HG02840 (cell line): ENCODE results near the gene PCYT2.
A peak's percentile ranks its signal among the peaks of the same experiment; 100 is the strongest.

Experiments
- ATAC-seq: cut with Tn5 transposase; IDR thresholded peaks from one replicate; pipeline ENCODE4 v1.9.1; 2021; ENCODE audit warnings: mild to moderate bottlenecking, moderate library complexity, moderate number of reproducible peaks; ENCODE audit not compliant: unreplicated experiment, low FRiP score

The PCYT2 gene

DNA sequence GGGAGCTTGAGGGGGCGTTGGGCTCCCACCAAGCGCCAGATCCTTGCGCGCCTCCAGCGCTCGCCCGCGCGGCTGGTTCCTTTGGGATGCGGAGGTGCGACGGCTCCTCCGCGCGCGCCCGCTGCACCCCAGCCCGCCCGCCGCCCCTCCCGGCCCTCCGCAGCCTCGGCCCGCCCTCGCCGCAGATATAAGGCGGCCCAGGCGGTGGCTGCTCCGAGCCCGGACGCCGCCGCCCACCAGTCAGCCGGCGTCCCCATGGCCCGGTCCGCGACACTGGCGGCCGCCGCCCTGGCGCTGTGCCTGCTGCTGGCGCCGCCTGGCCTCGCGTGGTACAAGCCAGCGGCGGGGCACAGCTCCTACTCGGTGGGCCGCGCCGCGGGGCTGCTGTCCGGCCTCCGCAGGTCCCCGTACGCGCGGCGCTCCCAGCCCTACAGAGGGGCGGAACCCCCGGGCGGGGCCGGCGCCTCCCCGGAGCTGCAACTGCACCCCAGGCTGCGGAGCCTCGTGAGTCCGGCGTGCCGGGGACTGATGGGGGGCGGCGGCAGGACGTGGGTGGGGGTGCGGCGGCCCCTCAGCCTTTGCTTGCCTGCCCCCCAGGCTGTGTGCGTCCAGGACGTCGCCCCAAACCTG, 9.1 kb downstream of the PCYT2 start, which contains the start of gene NPB:
TSS of gene NPB (plus strand) at position 216 of the 630 bp plus-strand sequence. CDS start at position 256, 40 bp downstream.
- no peak for ATAC-seq

DNA sequence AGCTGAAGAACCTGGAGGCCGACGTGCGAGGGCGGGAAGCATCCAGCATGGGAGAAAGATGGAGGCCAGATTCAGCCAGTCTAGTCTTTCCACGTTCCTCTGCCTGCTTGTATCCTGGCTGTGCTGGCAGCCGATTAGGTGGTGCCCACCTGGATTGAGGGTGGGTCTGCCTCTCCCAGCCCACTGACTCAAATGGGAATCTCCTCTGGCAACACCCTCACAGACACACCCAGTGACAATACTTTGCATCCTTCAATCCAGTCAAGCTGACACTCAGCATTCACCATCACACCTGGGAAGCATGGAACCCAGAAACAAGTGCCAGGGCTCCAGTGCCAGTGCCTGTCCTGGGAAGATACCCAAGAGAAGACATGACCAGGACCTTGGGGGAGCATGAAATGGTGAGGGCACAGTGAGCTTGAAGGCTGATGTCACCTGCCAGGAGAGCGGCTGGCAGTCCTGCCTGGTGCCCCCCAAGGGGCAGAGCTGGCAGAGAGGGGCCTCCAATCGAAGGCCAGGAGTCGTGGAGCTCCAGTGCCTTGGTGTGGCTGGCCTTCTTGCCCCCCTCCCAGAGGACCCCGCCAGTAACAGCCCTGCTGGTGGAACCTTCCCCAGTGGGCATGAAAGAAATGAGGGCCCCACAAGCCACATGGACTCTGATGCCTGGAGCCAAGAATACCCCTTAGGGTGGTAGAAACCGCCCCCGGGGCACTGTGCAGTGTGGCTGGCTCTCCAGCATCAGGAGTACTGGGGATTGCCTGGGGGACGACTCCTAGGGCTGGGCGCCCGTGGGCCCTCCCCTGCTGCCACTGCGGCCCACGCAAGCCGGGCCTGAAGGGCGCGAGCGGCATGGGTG, 9.8 kb downstream of the PCYT2 start:
- ATAC-seq, result no peak

DNA sequence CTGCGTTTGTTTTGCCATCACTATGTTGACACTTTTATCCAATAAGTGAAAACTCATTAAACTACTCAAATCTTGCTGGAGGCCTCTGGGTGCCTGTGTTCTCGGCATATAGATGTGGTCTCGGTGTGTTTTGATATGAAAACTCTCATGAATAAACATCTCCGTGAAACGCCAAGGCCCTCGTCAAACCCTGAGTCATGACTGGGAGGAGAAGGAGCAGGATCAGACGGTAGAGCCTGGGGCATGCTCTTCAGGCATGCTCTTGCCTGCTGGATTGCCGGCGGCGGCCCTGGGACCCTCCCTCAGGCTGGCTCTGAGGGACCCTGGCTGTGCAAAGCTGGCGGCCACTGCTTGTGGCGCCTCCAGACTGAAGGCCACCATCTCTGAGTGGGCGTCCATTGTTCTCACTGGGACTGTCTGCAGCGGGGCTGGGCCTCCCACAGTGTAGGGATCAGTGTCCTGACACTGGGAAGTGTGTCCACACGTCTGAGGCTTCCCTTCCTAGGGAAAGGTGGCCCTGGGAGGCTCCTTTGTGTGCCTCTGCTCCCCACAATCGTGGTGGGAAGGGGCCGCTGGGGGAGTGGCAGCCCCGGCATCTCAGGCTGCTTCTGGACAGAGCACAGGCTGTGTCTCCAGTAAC, 10.9 kb downstream of the PCYT2 start:
- ATAC-seq, result no peak

DNA sequence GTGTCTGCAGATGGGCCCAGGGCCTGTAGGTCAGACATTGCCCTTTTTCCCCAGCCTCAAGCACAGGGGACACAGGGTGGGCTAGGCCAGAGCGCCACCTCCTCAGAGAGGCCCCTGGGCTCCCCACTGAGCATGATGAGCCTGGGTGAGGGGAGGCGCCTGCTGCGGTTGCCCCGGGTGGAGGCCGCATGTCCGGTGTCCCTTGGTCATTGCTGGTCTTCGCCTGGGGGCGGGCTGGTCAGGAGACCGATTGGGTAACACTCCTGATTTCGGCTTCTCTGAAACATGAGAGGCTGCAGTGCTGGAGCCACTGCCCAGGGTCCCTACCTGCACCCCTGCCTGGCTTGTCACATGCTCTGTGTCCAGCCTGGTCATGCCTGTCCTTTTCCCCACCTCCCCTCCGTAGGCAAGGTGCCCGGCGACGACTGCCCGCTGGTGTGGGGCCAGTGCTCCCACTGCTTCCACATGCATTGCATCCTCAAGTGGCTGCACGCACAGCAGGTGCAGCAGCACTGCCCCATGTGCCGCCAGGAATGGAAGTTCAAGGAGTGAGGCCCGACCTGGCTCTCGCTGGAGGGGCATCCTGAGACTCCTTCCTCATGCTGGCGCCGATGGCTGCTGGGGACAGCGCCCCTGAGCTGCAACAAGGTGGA, 11.6 kb downstream of the PCYT2 start:
- no peak for ATAC-seq

GRCh38 chr17:81898885-81899284, 12.3 kb downstream of the PCYT2 start:
- ATAC-seq, result no peak

DNA sequence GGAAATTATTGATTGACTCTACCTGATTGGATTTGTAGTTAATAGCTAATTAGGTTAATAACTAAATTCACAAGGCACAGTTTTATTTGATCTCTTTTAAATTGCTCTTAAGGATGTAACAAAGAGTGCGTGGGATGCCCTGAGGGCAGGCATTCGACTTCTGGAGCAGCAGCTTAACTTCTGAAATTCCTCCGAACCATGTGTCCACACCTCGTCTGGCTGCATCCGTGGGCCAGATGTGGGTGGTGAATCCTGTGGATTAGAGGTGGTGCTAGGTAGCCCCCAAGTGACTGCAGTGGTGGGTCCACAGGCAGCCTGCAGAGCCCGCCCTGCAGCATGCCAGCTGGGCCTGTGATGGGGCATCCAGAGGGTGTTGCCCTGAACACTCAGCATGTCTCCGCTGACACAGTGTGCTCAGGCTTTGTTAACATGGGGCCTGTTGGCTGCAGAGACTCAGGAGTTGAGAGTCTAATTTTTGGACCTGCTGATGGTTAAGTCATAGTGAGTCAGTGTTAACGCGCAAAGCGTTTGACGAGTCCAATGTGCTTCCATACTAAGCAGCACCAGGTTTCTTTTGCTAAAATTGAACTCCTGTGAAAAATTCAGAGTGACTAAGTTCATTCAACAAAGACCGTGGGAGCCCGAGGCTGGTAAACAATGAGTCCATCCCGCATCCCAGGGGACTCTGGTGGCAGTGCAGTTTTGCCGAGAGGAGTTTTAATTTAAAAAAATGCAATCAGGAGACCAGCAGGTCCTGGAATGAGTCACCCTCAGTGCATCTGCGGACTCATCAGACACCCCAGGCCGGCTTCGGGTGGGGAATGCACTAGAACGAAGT, 13.0 kb downstream of the PCYT2 start:
- no peak for ATAC-seq

DNA sequence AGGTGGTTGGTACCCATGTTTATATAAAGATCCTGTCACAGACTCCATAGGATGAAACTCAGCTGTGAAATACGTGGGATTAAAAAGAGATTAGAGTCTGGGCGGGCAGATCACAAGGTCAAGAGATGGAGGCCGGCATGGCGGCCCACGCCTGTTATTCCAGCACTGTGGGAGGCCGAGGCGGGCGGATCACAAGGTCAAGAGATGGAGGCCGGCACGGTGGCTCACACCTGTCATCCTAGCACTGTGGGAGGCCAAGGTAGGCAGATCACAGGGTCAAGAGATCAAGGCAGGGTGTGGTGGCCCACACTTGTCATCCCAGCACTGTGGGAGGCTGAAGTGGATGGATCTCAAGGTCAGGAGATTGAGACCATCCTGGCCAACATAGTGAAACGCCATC, 15.8 kb downstream of the PCYT2 start:
- ATAC-seq, result no peak

GRCh38 chr17:81891303-81891552, 20.0 kb downstream of the PCYT2 start:
- ATAC-seq, result no peak

GRCh38 chr17:81890447-81891302, 20.5 kb downstream of the PCYT2 start:
- ATAC-seq, result peak; percentile 13

- ATAC-seq, result no peak
Measured at GRCh38 chr17:81889602-81890001, 21.6 kb downstream of the PCYT2 start.

- no peak for ATAC-seq
Measured at GRCh38 chr17:81888988-81889595, 22.1 kb downstream of the PCYT2 start.

DNA sequence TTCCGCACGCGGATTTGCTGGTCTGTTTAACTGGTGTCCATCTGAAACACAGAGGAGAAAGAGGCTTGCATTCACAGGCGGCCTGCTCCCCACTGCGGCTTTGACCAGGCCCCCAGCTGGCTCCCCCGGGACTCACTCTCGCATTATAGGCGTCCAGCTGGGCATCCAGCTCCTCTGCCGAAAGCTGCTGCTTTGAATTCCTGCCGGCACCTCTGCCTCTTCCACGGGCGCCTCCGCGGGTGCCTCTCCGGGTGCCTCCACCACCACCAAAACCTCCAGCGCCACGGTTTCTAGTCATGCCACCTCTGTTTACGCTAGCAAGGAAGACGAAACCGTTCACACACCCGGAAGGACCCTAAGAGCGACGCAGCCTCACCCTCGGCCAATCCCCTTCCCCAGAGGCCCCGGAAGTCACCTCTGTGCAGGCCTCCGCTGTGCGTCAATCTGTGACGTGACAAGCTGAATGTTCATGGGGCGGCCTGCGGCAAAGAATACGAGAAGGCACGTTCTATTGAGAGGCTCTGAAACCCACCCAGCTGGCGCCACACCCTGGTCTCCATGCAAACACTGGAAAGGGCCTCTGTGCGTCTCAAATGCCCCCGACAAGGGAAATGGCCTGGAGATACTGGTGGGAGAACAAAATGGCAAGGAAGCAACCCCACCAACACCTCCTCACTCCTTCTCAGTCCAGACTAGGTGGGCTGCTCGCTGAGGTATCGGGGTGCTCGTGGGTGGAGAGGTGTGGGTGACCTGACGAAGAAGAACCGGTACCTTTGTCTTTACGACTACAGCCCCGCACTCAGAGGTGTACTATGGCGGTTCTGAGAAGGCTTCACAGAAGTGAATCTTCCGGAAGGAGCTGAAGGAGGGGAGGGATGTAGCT, 22.9 kb downstream of the PCYT2 start:
- ATAC-seq, result no peak

GRCh38 chr17:81885869-81886548, 25.2 kb downstream of the PCYT2 start:
- no peak for ATAC-seq

GRCh38 chr17:81885454-81885853, 25.7 kb downstream of the PCYT2 start:
- ATAC-seq, result no peak

DNA sequence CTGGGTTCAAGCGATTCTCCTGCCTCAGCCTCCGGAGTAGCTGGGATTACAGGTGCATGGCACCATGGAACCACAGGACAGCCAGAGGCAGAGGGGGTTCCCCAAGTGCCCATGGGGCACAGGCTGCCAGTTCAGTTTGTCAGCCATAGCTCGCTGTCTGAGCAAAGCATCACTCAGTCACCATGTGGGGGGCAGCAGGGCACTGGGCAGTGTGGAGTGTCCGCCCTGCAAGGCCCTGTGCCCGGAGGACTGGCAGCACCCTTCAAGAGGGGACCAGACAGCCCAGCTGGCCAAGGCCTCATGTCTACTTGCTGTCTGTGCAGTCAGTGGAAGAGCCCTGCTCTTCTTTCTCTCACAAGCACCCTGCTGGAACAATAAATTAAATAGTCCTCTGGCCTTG, 26.2 kb downstream of the PCYT2 start:
- ATAC-seq, result no peak

- ATAC-seq, result no peak
Measured at GRCh38 chr17:81884520-81884919, 26.7 kb downstream of the PCYT2 start.

DNA sequence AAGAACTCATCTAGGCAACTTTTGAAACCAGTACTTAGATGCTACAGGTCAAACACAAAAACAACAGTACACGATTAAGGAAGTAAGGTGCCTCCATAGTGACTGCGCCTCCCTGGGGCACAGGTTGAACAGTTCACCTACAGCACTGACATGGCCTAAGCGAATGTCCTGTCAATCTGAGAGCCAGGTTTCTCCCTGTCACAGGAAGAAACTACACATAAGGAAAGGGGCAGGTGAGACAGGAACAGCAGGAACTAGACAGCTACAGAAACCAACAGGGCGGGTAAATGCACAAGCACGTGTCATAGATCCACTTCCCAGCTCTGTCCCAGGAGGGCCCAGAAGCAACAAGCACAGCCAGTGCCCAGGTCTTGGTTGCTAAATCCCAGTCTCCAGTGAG, 32.1 kb downstream of the PCYT2 start:
- ATAC-seq, result no peak
